NCI-H510A (cell line): ENCODE results near the gene VPS13D.

Source experiments
- DNase-seq: peaks from one replicate; lab custom pipeline; 2025; lab: John Stamatoyannopoulos, UW

The VPS13D gene

DNA sequence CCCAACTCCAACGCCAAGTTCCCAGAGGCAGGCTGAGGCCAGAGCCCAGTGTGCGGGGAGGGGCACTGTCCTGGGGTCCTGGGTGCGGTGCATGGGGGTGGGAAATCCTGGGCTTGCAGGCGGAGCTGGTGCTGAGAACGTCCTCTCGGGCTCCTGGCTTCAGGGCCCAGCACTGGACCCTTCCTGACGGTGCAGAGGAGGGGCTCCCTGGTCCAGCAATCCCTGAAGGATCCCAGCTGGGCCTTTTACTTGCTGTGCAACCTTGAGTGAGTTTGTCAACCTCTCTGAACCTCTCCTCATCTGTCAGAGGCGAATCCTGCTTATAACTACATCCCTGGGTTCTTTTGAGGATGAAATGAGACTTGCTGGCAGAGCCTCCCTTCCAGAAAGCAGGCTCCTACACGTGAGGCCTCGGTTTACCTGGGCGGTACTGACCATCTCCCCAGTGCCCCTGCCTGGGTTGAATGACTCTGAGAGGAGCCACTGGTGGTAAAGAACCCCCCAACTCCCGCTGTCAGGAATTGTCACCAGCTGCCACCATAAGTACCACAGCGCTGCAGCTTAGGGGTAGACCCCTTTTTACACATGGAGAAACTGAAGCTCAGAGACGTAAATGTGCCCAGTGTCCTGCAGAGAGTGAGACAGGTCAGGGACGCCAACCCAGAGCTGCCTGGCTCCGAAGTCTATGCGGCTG lies 310.9 kb downstream of the VPS13D start:
- DNase-seq: no peak

DNA sequence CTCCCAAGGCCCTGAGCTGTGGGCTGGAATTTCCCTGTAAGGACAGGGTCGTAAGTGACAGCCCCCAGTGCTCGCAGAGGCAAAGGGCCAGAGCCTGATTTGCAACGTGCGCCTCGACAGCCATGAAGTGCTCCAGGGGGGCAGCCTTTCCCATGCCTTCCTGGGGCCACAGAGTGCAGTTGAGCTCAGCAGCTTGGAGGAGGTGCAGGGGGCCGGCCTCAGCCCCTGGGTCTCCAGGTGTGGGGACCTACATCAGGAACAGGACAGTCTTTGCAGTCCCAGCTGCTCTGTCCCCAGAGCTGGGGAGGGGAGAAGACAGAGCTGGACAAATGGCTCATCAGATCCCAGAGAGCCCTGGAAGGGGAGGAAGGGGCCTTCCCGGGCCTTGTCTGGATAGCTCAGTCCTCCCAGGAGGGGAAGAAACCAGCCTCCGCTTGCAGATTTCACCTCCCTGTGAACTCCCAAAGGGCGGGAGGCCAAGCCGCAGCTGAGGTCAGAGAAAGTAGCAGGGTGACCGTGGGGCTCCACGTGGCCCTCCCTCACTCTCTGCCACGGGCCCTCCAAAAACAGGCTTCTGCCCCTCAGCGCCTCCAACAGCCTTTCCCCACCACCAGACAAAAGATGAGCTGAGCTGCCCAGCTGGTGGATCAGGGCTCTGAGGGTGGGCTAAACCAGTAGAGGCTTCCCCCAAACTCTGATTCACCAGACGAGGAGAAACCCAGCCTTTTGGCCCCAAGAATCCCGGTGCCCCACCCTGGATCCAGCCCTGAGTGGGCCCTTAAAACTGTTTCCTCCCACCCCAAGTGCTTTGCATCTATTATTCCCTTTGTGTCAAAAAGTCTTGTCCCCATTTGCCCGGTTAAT lies 311.7 kb downstream of the VPS13D start:
- no peak for DNase-seq

DNA sequence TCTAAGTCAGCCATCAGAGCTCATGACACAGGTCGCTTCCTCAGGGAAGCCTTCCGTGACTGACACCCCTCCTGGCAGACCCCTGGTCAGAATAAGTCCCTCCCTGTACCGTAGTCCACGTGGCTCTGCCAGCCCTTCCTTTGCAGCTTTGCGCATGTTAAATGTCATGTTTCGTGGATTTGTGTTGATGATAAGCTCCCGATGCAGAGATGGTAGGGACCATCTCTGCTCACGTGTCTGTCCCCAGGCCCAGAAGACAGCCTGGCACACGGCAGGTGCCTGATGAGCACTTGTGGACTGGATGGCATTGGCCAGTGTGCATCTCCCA lies 312.3 kb downstream of the VPS13D start:
- no peak for DNase-seq

DNA sequence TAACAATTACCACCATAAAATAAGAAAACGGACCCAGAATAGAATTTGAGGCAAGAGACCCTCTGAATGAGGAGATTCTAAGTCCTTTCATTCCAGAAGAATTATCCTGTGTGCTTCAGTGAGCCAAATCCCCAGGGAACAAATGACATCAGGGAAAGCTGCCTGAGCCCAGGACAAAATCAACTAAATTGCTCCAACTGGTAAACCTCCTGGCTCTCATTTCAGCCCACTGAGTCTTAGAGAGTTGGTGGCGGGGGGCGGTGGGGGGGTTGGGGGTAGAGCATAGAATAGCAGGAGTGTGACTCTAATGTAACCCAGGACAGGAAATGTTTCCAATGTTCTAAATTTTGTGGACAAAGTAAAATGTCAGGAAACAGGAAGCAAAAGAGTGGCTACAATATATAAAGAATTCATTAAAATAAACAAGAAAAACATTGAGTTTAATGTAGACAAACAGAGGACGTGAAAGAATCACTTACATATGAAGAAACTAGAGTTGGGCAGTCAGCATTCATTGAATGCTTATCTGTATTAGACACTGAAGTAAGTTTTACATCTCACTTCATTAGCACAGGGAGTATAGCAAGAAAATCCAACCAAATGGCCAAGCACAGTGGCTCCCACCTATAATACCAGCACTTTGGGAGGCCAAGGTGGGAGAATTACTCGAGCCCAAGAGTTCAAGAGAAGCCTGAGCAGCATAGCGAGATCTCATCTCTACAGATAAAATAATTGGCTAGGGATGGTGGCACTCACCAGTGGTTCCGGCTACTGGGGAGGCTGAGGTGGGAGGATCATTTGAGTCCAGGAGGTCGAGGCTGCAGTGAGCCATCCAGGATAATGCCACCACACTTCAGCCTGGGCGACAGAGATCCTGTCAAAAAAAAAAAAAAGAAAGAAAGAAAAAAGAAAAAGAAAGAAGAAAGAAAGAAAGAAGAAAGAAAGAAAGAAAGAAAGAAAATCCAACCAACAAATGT lies 313.1 kb downstream of the VPS13D start:
- DNase-seq: no peak

- DNase-seq: no peak
Measured at GRCh38 chr1:12543740-12544154, 313.9 kb downstream of the VPS13D start.

DNA sequence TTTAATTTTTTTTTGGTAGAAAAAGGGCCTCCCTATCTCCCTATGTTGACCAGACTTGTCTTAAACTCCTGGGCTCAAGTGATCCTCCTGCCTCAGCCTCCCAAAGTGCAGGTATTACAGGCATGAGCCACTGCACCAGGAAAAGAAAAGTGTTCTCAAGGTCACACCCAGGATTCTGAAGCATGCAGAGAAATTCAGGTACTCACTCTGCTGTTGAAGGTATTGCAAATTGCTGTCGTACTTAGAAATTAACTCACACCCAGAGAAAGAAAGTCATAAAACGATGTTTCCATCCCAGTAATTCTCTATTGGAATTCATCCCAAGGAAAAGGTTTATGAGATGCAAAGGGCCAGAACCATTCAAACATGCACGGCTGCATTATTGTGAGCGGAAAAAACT lies 314.5 kb downstream of the VPS13D start:
- no peak for DNase-seq

DNA sequence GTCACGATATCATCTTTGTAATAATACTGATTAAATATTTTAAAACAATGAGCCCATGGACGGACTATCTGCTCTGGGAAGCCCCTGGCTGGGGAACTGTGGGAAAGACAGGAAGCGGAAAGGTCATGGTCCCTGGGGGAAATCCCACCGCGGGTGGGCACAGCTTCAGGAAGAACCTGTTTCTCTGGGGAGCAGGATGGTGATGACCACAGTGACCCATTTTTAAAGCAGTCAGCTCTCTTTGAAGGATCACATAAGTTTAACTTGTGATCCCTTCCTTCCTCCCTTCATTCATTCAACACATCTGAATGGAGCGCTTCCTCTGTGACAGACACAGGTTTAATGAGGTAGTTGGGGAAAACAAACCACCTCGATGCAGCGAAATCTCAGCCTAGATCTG lies 315.2 kb downstream of the VPS13D start:
- DNase-seq: no peak

DNA sequence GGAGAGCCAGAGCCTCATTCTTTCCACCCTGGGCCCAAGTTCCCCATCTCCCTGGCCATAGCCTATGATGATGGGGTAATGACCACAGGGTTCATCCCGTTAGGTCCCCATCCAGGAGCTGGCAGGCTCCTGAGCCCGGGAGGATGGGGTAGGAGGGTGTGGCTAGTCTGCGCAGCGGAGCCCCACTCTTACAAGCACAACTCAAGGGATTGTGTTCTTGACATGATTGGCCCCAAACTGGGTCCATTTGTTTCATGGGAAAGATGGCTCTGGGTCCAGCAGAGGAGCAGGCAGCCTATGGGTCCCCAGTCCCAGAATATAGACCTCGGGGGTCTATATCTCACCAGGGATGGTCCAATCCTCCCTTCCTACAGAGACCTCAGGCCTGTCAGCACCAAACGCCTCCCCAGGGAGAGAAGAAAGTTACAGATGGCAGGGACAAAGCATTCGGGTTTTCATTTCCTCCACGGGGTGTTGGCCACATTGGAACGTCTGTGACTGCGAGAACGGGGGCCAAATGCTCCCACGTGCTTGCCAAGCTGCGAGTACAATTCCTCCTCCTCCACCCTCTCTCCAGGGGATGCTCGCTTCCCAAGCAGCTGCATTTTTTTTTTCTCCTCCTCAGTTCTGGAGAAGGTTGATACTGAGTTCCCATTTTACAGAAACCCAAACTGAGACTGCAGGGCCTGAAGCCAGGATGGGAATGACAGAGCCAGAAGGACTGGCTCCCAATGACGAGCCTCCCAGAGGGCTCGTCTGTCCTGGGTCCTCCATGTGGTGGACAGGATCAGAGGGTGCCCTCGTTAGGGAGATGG lies 317.1 kb downstream of the VPS13D start:
- DNase-seq: no peak

- DNase-seq: no peak
Measured at GRCh38 chr1:12547586-12548225, 317.9 kb downstream of the VPS13D start.

DNA sequence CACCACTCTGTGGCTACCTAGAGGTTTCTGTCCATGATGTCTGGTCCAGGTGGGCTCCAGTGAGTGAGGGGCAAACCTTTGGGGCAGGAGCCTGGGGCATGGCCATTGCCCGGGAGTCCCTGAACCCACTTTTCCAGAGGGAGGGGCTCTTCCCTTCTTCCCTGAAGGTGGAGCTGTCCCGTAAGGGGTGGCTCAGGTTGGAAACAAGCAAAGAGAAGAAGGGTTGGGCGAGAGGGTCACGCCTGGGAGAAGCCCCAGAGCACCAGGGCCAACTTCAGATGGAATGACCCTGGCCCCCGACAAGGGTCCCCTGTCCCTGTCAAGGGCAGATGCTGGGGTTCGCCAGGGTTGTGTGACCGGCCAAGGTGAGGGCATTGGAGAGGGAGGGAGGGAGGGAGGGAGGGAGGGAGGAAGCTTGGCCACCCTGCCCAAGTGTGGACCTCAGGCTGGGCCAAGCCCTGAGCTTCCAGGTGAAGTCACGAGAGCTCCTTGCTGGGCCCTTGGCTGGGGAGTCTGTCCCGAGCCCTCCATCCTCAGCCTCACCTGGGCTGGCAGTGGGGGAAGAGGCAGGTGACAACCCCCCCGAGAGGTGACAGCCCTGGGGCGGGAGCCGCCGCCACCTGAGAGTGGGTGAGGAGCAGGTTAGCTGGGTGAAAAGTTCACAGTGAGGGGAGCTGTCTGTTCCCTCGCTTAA lies 318.6 kb downstream of the VPS13D start:
- no peak for DNase-seq

GRCh38 chr1:12548973-12549459 lies 319.2 kb downstream of the VPS13D start:
- no peak for DNase-seq

DNA sequence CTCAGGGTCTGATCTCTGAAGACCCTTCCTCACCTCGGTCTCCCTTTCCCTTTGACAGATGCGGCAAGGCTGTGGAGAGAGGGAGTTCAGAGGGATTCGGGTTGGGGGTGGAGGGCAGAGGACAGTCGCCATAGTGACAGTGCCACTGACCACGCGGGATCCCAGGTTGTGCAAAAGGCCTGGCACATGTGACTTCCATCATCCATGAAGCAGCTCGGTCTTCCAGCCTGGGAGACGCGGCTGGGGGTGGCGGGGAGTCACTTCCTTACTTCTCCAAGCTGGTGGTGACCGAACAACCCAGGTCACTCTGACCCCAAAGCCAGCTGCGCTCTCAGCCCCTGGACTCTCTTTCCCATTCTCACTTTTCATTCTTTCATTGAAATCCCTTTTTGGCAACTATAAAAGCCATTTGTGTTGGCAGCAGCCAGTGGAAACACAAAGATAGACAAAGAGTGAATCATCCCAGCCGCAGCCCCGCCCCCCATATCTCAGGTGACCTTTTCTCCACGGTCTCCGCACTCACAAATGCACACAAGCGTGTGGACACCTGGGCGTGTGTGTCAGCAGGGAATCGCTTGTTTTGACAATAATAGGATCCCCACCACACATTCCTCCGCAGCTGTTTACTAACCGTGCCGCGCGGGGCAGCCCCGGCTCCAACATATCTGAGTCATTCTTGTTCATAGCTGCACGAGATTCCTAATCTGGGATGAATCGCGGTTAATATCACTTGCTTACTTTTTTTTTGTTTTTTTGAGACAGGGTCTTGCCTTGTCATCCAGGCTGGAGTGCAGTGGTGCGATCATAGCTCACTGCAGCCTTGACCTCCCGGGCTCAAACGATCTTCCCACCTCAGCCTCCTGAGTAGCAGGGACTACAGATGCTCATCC lies 319.9 kb downstream of the VPS13D start:
- peak; percentile 68 for DNase-seq

DNA sequence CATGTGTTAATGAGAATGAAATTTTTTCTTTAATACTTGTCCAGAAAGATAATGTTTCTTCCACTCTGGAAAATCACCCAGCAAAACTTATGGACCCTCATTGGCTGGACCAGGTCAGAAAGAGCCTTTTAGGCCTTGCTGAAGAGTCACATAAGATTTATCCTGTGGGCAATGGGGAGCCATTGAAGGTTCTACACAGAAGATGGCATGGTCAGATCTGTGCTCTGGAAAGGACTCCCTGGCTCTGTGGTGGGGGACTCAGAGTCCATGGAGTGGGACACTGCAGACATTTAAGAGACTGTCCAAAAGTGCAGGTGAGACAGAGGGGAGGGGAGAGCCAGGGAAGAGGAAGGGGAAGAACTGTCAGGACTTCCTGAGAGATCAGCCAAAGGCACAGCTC lies 321.8 kb downstream of the VPS13D start:
- DNase-seq: no peak

- DNase-seq: no peak
Measured at GRCh38 chr1:12552111-12552888, 322.5 kb downstream of the VPS13D start.

DNA sequence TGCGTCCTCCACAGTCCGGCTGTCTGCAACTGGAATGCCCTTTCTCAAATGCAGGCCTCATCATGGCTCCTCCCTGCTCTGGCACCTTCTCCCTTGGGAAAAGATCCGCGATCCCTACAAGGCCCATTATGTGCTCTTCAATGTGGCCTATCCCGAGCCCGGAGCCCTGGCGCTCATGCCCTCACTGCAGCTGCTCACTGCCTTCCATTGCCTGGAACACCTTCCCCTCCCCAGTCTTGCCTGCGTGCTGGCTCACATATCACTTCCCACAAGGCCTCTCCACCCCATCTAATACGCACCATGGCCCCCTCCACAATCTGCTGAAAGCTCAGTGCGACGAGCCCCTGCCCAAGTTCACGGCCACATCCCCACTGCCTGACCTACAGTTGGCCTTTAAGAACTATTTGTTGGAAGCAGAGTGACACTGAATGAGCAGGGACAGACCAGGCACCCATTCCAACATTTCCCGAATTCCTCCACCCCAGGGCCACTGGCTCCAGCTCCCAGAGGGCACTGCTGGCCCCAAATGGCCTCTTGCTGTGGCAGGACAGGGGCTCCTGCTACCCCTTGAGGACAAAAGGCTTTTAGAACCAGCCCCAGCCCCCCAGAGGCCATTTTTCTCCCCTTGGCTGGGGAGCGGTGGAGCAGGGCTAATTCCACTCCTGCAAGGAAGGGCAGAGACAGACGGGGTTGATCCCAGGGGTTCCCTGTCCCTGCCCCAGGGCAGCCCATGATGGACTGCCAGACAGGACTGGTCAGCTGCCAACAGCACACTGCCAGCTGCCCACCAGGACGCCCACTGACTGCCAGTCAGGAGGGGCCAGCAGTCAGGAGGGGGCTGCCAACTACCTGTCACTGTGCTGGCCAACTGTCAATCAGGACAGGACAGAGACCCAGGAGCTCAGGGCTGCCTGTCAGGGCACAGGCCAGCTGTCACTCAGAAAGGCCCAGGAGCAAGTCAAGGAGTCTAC lies 323.4 kb downstream of the VPS13D start:
- no peak for DNase-seq

- no peak for DNase-seq
Measured at GRCh38 chr1:12553963-12554362, 324.1 kb downstream of the VPS13D start.
